GM12892 (cell line): Measurements from ENCODE around the gene DDIT4.

Experiments
- DNase-seq: peaks from one replicate; pipeline ENCODE4 v3.0.0; 2011; ENCODE audit not compliant: insufficient read length
- FAIRE-seq: peaks from 2 replicates; lab custom pipeline; 2011; peaks lifted over from hg19 to GRCh38; lab: Jason Lieb, UNC
- POLR2A ChIP-seq: IDR thresholded peaks from 2 replicates; pipeline ENCODE4 v1.6.1; 2011; ENCODE audit warnings: low read depth, low read length, control low read depth
- POLR2AphosphoS5 ChIP-seq: IDR thresholded peaks from 2 replicates; pipeline ENCODE4 v1.6.1; 2011; ENCODE audit warnings: low read depth, low read length, control low read depth
- TAF1 ChIP-seq: IDR thresholded peaks from 2 replicates; pipeline ENCODE4 v1.6.1; 2011; ENCODE audit warnings: low read depth, mild to moderate bottlenecking, control low read depth, low read length, borderline replicate concordance

The DDIT4 gene

GRCh38 chr10:72308320-72308987, 34.7 kb downstream of the DDIT4 start:
- TF ChIP-seq TAF1 = no peak
- no peak for TF ChIP-seq POLR2AphosphoS5
- no peak for TF ChIP-seq POLR2A
- peak; percentile 16 for DNase-seq
- no peak for FAIRE-seq

- no peak for TF ChIP-seq TAF1
- no peak for TF ChIP-seq POLR2AphosphoS5
- TF ChIP-seq POLR2A = no peak
- FAIRE-seq = no peak
- DNase-seq = peak; percentile 5
Measured at GRCh38 chr10:72309290-72310240, 35.8 kb downstream of the DDIT4 start.

GRCh38 chr10:72310241-72310633, 36.5 kb downstream of the DDIT4 start:
- peak; percentile 10 for DNase-seq
- FAIRE-seq = no peak
- TF ChIP-seq TAF1 (no peak), POLR2A (no peak), POLR2AphosphoS5 (no peak)

- DNase-seq (peak; percentile 10), FAIRE-seq (no peak)
- TF ChIP-seq POLR2A (no peak), TAF1 (no peak), POLR2AphosphoS5 (no peak)
Measured at GRCh38 chr10:72310636-72311035, 36.9 kb downstream of the DDIT4 start.

GRCh38 chr10:72311667-72312066, 37.9 kb downstream of the DDIT4 start:
- DNase-seq (no peak), FAIRE-seq (no peak)
- TF ChIP-seq POLR2A = no peak

GRCh38 chr10:72312865-72313391, 39.2 kb downstream of the DDIT4 start:
- DNase-seq (no peak), FAIRE-seq (no peak)
- TF ChIP-seq TAF1 (no peak), POLR2AphosphoS5 (no peak), POLR2A (no peak)

- TF ChIP-seq POLR2AphosphoS5 = no peak
- TF ChIP-seq POLR2A = no peak
- no peak for TF ChIP-seq TAF1
- DNase-seq = no peak
- FAIRE-seq = no peak
Measured at GRCh38 chr10:72314263-72314662, 40.5 kb downstream of the DDIT4 start.

GRCh38 chr10:72315054-72315453, 41.3 kb downstream of the DDIT4 start:
- DNase-seq (peak; percentile 3), FAIRE-seq (no peak)
- TF ChIP-seq POLR2AphosphoS5 (no peak), POLR2A (no peak)

- FAIRE-seq (no peak), DNase-seq (no peak)
- TF ChIP-seq POLR2AphosphoS5 (no peak), TAF1 (no peak), POLR2A (no peak)
Measured at GRCh38 chr10:72315611-72316385, 42.1 kb downstream of the DDIT4 start.

- TF ChIP-seq POLR2AphosphoS5 (no peak), POLR2A (no peak), TAF1 (no peak)
- no peak for FAIRE-seq
- no peak for DNase-seq
Measured at GRCh38 chr10:72316386-72316700, 42.6 kb downstream of the DDIT4 start.
